WTC11 (cell line): ENCODE results near the gene CEACAM3. TPM values are rescaled to one million over a fixed set of nuclear protein-coding genes. Genes with fewer than 3 reads are reported as not detected.

Experiments used
- ATAC-seq: fragments of 200-7000 bp; cut with Tn5 transposase; 2 replicates; pipeline ENCODE4 v1.10.0; 2021; ENCODE audit warnings: mild to moderate bottlenecking, moderate library complexity
- CTCF ChIA-PET: fragments of 300-600 bp; sonication (Branson Sonifier 250); formaldehyde crosslinking; loops from one replicate; lab custom pipeline; 2021; ENCODE audit warnings: antibody characterized with exemption; lab: Charles Lee
- POLR2A ChIA-PET: fragments of 350-600 bp; sonication (Branson Sonifier 250); formaldehyde crosslinking; loops from one replicate; lab custom pipeline; 2021; ENCODE audit warnings: antibody characterized with exemption; lab: Charles Lee
- DNase-seq: peaks from one replicate; pipeline ENCODE4 v3.0.0; 2021; ENCODE audit warnings: low spot score
- H3K27ac Mint-ChIP-seq: 2 replicates; pipeline ENCODE4 v1.8.0; 2021; ENCODE audit warnings: mixed read lengths
- H3K27me3 Mint-ChIP-seq: 2 replicates; pipeline ENCODE4 v1.8.0; 2021; ENCODE audit warnings: low read depth, mild to moderate bottlenecking, moderate library complexity, mixed read lengths
- H3K36me3 Mint-ChIP-seq: 2 replicates; pipeline ENCODE4 v1.8.0; 2021; ENCODE audit warnings: mixed read lengths
- H3K4me1 Mint-ChIP-seq: 2 replicates; pipeline ENCODE4 v1.8.0; 2022; ENCODE audit warnings: mixed read lengths
- H3K4me3 Mint-ChIP-seq: 2 replicates; pipeline ENCODE4 v1.8.0; 2021; ENCODE audit warnings: mild to moderate bottlenecking, moderate library complexity, mixed read lengths
- H3K9me3 Mint-ChIP-seq: 2 replicates; pipeline ENCODE4 v1.8.0; 2021; ENCODE audit warnings: mixed read lengths
- ATF6 ChIP-seq: sonication (generic); formaldehyde crosslinking; IDR thresholded peaks from 2 replicates; pipeline ENCODE4 v1.8.1; 2023; ENCODE audit warnings: mild to moderate bottlenecking, missing genetic modification reagents
- CREM ChIP-seq: sonication (generic); formaldehyde crosslinking; IDR thresholded peaks from 2 replicates; pipeline ENCODE4 v1.8.1; 2022; ENCODE audit warnings: mild to moderate bottlenecking, missing genetic modification reagents, moderate library complexity
- E2F4 ChIP-seq: sonication (generic); formaldehyde crosslinking; IDR thresholded peaks from 2 replicates; pipeline ENCODE4 v1.8.1; 2022; ENCODE audit warnings: low read depth, mild to moderate bottlenecking, moderate library complexity, missing genetic modification reagents, borderline replicate concordance
- ERG ChIP-seq: fragments of 250-450 bp; sonication (Bioruptor Pico); IDR thresholded peaks from 2 replicates; pipeline ENCODE4 v1.8.0; 2021; ENCODE audit warnings: mild to moderate bottlenecking
- JAZF1 ChIP-seq: fragments of 250-450 bp; sonication (Bioruptor Pico); IDR thresholded peaks from 2 replicates; pipeline ENCODE4 v1.9.0; 2021; ENCODE audit warnings: moderate library complexity, mild to moderate bottlenecking, inconsistent platforms
- MYBL2 ChIP-seq: sonication (generic); formaldehyde crosslinking; IDR thresholded peaks from 2 replicates; pipeline ENCODE4 v1.8.1; 2023; ENCODE audit warnings: mild to moderate bottlenecking, moderate library complexity, missing genetic modification reagents
- NR1H2 ChIP-seq: sonication (generic); formaldehyde crosslinking; IDR thresholded peaks from 2 replicates; pipeline ENCODE4 v1.9.0; 2021; ENCODE audit warnings: mild to moderate bottlenecking, moderate library complexity, missing genetic modification reagents
- NR3C1 ChIP-seq: sonication (generic); formaldehyde crosslinking; conservative IDR thresholded peaks from 2 replicates; pipeline ENCODE4 v1.8.1; 2023; ENCODE audit warnings: low read depth, mild to moderate bottlenecking, missing genetic modification reagents
- PRDM15 ChIP-seq: sonication (generic); formaldehyde crosslinking; IDR thresholded peaks from 2 replicates; pipeline ENCODE4 v1.8.0; 2022; ENCODE audit warnings: missing genetic modification reagents
- PRRX2 ChIP-seq: fragments of 250-450 bp; sonication (Bioruptor Pico); IDR thresholded peaks from 2 replicates; pipeline ENCODE4 v1.8.0; 2021; ENCODE audit warnings: mild to moderate bottlenecking
- TCF7 ChIP-seq: sonication (generic); formaldehyde crosslinking; IDR thresholded peaks from 2 replicates; pipeline ENCODE4 v1.8.0; 2022; ENCODE audit warnings: mild to moderate bottlenecking, low read depth, missing genetic modification reagents, moderate library complexity
- USF2 ChIP-seq: sonication (generic); formaldehyde crosslinking; IDR thresholded peaks from 2 replicates; pipeline ENCODE4 v1.8.1; 2023; ENCODE audit warnings: mild to moderate bottlenecking, missing genetic modification reagents, moderate library complexity
- ZBTB21 ChIP-seq: sonication (generic); formaldehyde crosslinking; IDR thresholded peaks from 2 replicates; pipeline ENCODE4 v1.8.1; 2023; ENCODE audit warnings: mild to moderate bottlenecking, missing genetic modification reagents, borderline replicate concordance
- ZNF138 ChIP-seq: sonication (generic); formaldehyde crosslinking; conservative IDR thresholded peaks from 2 replicates; pipeline ENCODE4 v1.8.1; 2022; ENCODE audit warnings: mild to moderate bottlenecking, moderate library complexity, missing genetic modification reagents
- total RNA-seq: library from RNA; stranded (reverse); gene quantifications from 3 replicates; pipeline ENCODE4 v1.2.3, GENCODE V29; 2021
- TF ChIP-seq, protein P1 (sequence below): sonication (generic); formaldehyde crosslinking; IDR thresholded peaks from 2 replicates; pipeline ENCODE4 v1.8.1; 2023; ENCODE audit warnings: mild to moderate bottlenecking, moderate library complexity, missing genetic modification reagents
- TF ChIP-seq, protein P2 (sequence below): sonication (generic); formaldehyde crosslinking; IDR thresholded peaks from 2 replicates; pipeline ENCODE4 v1.8.1; 2022; ENCODE audit warnings: mild to moderate bottlenecking, moderate library complexity, missing genetic modification reagents
- TF ChIP-seq, protein P3 (sequence below): sonication (generic); formaldehyde crosslinking; IDR thresholded peaks from 2 replicates; pipeline ENCODE4 v1.8.0; 2022; ENCODE audit warnings: mild to moderate bottlenecking, missing genetic modification reagents

The CEACAM3 gene
- total RNA-seq, 1 experiment from 2014 or later, result not detected

- Mint-ChIP-seq H3K4me3 (no peak overlapping the region), H3K27ac (no peak overlapping the region), H3K9me3 (peaks cover 11% of the 10 kb centered on the region), H3K4me1 (peaks cover 10% of the 10 kb centered on the region), H3K27me3 (peaks cover 46% of the 10 kb centered on the region), H3K36me3 (no peaks in the 10 kb centered on the region)
- TF ChIP-seq CREM (no peak), ERG (no peak), PRDM15 (CRISPR knock-in tag) (no peak), ZNF138 (no peak), PRRX2 (CRISPR knock-in tag) (no peak), ZBTB21 (no peak), USF2 (CRISPR knock-in tag) (no peak), ATF6 (CRISPR knock-in tag) (no peak)
- TF ChIP-seq, protein P1, sequence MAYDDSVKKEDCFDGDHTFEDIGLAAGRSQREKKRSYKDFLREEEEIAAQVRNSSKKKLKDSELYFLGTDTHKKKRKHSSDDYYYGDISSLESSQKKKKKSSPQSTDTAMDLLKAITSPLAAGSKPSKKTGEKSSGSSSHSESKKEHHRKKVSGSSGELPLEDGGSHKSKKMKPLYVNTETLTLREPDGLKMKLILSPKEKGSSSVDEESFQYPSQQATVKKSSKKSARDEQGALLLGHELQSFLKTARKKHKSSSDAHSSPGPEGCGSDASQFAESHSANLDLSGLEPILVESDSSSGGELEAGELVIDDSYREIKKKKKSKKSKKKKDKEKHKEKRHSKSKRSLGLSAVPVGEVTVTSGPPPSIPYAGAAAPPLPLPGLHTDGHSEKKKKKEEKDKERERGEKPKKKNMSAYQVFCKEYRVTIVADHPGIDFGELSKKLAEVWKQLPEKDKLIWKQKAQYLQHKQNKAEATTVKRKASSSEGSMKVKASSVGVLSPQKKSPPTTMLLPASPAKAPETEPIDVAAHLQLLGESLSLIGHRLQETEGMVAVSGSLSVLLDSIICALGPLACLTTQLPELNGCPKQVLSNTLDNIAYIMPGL (CRISPR knock-in tag), result no peak
- TF ChIP-seq, protein P2, sequence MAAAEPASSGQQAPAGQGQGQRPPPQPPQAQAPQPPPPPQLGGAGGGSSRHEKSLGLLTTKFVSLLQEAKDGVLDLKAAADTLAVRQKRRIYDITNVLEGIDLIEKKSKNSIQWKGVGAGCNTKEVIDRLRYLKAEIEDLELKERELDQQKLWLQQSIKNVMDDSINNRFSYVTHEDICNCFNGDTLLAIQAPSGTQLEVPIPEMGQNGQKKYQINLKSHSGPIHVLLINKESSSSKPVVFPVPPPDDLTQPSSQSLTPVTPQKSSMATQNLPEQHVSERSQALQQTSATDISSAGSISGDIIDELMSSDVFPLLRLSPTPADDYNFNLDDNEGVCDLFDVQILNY, result no peak
- DNase-seq, result no peak
- ATAC-seq, result no peak
- CTCF ChIA-PET, result interaction anchor here (1.2 to 5.3 kb wide), 2 partner anchors 11 kb away, joined by 3 to 31 read pairs; no protein-coding TSS in a partner anchor
- POLR2A ChIA-PET, result no interaction called here
Observed at GRCh38 chr19:41847351-41848105, 51.1 kb downstream of the CEACAM3 start.

- Mint-ChIP-seq H3K27ac (no peak overlapping the region), H3K36me3 (no peaks in the 10 kb centered on the region), H3K9me3 (peaks cover 11% of the 10 kb centered on the region), H3K4me3 (no peak overlapping the region), H3K4me1 (peaks cover 10% of the 10 kb centered on the region), H3K27me3 (peaks cover 50% of the 10 kb centered on the region)
- ChIA-PET CTCF (interaction anchor here (5.3 kb wide), 1 partner anchor 12 kb away, joined by 31 read pairs; no protein-coding TSS in a partner anchor), POLR2A (no interaction called here)
- TF ChIP-seq TCF7 (no peak), NR3C1 (CRISPR knock-in tag) (no peak), MYBL2 (CRISPR knock-in tag) (no peak), NR1H2 (CRISPR knock-in tag) (no peak), JAZF1 (CRISPR knock-in tag) (no peak), E2F4 (CRISPR knock-in tag) (no peak)
- TF ChIP-seq, protein P3, sequence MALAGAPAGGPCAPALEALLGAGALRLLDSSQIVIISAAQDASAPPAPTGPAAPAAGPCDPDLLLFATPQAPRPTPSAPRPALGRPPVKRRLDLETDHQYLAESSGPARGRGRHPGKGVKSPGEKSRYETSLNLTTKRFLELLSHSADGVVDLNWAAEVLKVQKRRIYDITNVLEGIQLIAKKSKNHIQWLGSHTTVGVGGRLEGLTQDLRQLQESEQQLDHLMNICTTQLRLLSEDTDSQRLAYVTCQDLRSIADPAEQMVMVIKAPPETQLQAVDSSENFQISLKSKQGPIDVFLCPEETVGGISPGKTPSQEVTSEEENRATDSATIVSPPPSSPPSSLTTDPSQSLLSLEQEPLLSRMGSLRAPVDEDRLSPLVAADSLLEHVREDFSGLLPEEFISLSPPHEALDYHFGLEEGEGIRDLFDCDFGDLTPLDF, result no peak
- DNase-seq (no peak), ATAC-seq (no peak)
Observed at GRCh38 chr19:41848666-41849065, 52.3 kb downstream of the CEACAM3 start.
